Measurements from ENCODE around the gene MYO1B.

MYO1B gene

GRCh38 chr2:191257934-191258333 is 12.7 kb downstream of the MYO1B start:
- DNase-seq (ENCODE audit: low read depth in 2 of 3, low spot score in 2 of 3), result no peak

DNA sequence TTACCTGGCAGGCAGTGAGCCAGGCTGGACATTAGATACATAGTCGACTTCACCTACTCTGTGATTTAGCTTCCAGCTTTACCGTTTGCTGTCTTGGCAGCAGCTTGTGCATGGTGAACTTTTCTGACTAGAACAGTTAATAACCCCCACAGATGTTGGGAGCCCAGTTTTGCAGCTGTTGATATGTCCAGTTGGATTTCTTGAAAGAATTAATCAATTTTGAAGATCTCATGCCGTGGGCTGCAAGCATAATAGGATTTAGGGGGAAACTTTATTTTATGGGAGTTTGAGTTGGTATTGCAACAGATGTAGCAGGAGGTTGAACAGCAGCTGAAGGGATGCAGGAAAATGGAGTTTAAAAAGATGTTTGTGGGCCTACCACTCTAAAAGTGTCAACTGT is 13.8 kb downstream of the MYO1B start:
- DNase-seq (ENCODE audit: low read depth in 2 of 3, low spot score in 2 of 3), result no peak

GRCh38 chr2:191262436-191262835 is 17.2 kb downstream of the MYO1B start:
- no peak for DNase-seq (ENCODE audit: low read depth in 2 of 3, low spot score in 2 of 3)

DNA sequence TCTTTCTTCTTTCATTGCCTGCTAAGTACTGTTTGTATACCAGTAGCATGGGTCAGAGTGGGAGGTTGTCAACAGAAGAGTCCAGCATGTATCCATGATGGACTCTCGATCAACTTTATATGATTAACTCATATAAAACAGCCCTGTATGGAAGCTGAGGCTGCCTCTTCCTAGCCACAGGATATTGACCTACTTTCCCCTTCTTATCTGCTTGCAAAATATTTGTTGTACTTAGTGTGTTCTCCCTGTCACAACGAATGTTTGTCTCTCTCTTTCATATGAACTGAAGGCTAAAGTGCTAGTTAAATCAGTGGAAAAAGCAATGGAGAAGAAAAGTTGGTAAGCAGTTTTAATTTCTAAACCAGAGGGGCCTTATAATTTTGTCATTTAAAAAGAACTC is 17.8 kb downstream of the MYO1B start:
- DNase-seq (ENCODE audit: low read depth in 2 of 3, low spot score in 2 of 3), result no peak

DNA sequence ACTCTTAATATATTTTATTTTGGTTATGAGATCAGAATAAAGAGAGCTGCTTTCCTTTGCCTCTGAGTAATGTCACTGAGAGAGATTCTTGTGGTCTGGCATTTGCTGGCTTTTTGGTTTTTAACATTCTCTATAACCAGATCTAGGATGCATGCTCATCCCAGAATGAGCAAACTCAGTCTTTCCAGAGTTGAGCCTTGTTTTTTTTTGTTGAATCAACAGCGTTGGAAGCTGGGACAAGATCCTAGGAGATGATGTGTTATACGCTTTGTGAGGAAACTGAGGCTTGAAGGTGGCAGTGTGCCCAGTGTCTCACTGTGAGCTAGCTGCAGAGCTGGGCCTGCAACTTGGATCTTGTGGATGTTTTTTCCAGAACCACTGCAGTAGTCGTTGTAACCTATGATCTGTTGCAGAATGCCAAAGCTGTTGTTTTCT is 19.5 kb downstream of the MYO1B start:
- DNase-seq (ENCODE audit: low read depth in 2 of 3, low spot score in 2 of 3), result no peak

GRCh38 chr2:191265311-191266170 is 20.3 kb downstream of the MYO1B start:
- DNase-seq (ENCODE audit: low read depth in 2 of 3, low spot score in 2 of 3), result no peak

DNA sequence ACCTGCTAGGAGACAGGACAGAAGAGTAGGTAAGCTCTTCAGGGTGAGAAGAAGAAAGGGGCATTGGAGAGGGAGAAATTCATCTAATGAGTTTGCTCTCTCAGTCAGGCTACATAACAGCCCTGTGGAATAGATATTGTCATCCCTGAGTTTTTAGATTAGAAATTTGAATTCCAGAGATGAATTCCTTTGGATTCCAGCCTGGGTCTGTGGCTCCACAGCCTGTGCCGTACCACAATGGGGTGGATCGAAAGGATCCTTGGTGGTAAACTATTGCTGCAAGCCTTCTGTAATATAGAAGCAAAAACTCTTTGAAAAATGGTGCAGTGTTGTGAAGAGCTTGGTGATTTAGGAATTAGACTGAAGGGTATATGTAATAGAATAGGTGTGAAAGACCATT is 21.0 kb downstream of the MYO1B start:
- DNase-seq (ENCODE audit: low read depth in 2 of 3, low spot score in 2 of 3), result no peak

GRCh38 chr2:191268596-191268995 is 23.4 kb downstream of the MYO1B start:
- DNase-seq (ENCODE audit: low read depth in 2 of 3, low spot score in 2 of 3), result no peak

- DNase-seq (ENCODE audit: low read depth in 2 of 3, low spot score in 2 of 3), result no peak
Measured at GRCh38 chr2:191270306-191271161, 25.3 kb downstream of the MYO1B start.

GRCh38 chr2:191272064-191272463 is 26.9 kb downstream of the MYO1B start:
- DNase-seq (ENCODE audit: low read depth in 2 of 3, low spot score in 2 of 3), result no peak

DNA sequence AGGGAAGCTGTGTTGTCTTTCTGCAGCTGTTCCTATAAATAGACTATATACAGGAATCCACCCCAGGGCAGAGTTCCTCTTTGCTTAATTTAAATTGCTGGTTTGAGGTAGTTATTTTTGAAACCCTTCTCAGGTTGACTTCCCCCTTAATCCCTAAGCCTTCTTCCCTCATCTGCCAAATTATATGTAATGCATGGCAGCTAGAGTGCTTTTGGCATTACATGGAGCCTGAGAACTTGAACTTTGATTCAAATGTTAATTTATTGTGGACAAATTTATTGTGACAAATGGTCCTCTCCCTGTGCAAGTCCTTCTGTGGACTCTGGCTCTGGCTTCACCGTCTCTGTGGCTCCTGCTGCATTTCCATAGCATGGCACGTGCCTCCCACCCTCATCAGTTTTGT is 29.2 kb downstream of the MYO1B start:
- no peak for DNase-seq (ENCODE audit: low read depth in 2 of 3, low spot score in 2 of 3)

DNA sequence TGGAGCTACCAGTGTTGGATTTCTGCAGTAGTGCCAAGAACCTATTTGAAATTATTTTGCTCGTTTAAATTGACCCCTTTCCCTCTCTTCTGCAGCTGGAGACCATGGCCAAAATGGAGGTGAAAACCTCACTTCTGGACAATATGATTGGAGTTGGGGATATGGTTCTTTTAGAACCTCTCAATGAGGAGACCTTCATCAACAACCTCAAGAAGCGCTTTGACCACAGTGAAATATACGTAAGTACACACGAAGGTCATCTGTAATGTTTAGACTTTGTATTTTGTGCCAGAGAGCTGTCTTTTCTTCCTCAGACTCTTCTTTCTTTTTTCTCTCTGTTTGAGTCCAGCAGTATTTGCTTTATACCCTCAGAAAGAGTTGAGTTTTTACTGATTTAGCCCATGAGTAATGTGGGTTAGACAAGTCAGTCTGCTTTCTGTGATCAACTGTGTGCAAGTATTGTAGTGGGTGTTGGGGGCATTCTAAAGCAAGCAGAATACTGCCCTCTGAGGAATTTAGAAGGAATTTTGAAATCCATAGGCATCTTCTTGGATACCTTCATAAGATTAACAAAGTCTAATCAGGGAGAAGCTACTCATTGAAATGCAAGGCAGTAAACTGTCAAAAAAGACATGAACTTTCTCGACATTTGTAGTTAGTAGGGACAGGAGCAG is 31.7 kb downstream of the MYO1B start:
- DNase-seq (ENCODE audit: low read depth in 2 of 3, low spot score in 2 of 3), result no peak

- no peak for DNase-seq (ENCODE audit: low read depth in 2 of 3, low spot score in 2 of 3)
Measured at GRCh38 chr2:191280290-191280689, 35.1 kb downstream of the MYO1B start.

- DNase-seq (ENCODE audit: low read depth in 2 of 3, low spot score in 2 of 3), result no peak
Measured at GRCh38 chr2:191280834-191281756, 35.9 kb downstream of the MYO1B start.

DNA sequence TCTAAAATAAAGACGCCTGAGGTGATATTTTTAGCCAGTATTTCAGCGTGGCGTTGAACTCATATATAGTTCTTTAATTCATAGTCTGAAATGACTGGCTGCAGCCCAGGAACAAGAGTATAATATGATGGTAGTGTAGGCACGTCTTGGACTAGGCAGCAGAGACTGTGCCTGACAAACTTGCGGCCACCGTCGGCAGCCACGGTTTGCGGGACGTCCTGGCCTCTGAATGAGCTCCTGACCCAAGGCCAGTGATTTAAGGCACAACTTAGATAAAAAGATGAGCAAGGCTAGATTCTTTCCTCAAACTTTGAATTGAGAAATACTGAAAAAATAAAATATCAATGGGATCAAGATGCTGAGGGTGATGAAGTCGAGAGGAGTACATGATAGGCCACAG is 40.0 kb downstream of the MYO1B start:
- no peak for DNase-seq (ENCODE audit: low read depth in 2 of 3, low spot score in 2 of 3)

DNA sequence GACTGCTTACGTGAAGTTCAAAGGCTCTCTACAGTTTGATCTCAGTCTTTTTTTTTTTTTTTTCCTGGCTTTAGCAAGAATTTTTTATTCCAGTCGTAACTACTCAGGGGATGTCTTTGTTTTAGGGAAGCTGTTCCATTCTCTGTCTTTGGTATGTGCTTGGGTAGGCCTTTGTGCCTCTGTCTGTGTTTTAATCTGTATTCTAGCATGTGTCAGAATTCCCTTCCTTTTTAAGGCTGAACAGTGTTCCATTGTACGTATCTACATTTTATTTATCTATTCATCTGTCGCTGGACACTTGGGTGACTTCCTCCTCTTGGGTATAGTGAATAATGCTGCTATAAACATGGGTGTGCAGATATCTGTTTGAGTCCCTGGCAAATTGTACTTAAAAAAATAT is 42.6 kb downstream of the MYO1B start:
- no peak for DNase-seq (ENCODE audit: low read depth in 2 of 3, low spot score in 2 of 3)

GRCh38 chr2:191289049-191289448 is 43.8 kb downstream of the MYO1B start:
- DNase-seq (ENCODE audit: low read depth in 2 of 3, low spot score in 2 of 3), result no peak

DNA sequence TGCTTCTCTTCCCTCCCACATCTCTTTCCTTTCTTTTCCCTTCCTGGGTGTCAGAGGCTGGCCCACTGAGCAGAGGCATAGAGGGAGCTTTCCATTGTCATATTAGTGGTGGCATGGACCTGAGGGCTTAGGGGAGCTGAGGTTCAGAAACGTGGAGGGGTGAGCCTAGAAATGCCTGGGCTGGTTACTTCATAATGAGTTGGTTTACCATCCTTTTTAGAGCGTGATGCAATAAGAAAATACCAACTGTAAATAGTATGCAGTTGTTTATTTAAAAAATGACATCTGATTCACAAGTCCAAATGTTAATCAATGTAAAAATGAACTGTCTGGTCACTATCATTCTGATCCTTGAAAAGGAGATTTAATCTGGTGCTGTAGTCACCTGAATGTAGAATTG is 46.3 kb downstream of the MYO1B start:
- no peak for DNase-seq (ENCODE audit: low read depth in 2 of 3, low spot score in 2 of 3)

DNA sequence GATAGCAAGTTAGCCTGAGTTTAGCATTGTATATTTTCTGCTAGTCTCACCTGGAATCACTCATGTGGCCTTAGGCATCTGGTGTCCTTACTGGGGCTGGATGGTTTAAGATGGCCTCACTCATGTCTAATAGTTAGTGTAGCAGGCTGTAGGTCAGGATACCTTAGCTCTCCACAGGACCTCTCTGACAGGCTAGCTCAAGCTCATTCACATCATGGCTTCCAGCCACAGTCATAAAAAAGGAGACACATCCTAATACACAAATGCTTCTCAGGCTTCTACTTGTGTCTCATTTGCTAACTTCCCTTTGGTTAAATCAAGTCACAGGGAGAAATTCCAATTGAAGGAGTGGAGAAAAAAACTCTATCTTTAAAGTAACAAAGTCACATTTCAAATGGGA is 47.7 kb downstream of the MYO1B start:
- DNase-seq (ENCODE audit: low read depth in 2 of 3, low spot score in 2 of 3), result no peak

DNA sequence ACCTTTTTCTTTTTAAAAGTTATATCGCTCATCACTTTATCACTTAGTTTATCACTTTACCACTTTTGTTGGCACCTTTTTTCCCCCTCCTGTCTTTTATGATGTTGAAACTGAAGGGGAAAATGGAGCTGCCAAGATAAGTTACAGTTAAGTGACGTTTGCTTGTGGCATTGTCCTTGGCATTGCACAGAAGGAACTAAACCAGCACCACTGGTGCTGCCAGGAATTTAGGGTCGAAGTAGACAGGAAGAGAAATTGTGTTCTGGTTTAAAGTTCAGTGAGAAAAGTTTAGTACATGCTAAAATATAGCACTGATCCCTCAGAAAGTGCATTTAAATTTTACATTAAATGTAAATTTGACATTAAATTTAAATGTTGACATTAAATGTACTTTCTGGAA is 49.9 kb downstream of the MYO1B start:
- DNase-seq (ENCODE audit: low read depth in 2 of 3, low spot score in 2 of 3), result no peak

All from activated CD8-positive, alpha-beta memory T cell treated with anti-CD3 and anti-CD28 coated beads for 48 hours (primary cell).